ENCODE data around the gene B4GALT1.
A peak's percentile ranks its signal among the peaks of the same experiment; 100 is the strongest.
"Not testable (repeated sequence)": the region's sequence is repeated elsewhere in the genome, so short reads cannot be mapped to it uniquely, and the experiment has no call there.

Gene B4GALT1

DNA sequence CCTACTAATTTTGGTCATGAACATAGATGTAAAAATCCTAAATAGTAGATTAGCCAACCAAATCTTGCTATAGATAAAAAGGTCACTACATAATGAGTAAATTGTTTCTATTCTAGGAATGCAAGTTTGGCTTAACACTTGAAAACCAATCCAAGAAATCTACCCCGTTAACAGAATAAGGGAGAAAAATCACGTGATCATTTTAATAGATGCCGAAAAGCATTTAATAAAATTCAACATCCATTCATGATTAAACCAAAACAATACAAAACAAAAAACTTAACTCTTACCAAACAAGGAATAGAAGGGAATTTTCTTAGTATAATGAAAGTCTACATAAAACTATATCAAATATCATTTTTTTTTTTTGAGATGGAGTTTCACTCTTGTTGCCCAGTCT is 69.9 kb downstream of the B4GALT1 start:
- DNase-seq: no peak

DNA sequence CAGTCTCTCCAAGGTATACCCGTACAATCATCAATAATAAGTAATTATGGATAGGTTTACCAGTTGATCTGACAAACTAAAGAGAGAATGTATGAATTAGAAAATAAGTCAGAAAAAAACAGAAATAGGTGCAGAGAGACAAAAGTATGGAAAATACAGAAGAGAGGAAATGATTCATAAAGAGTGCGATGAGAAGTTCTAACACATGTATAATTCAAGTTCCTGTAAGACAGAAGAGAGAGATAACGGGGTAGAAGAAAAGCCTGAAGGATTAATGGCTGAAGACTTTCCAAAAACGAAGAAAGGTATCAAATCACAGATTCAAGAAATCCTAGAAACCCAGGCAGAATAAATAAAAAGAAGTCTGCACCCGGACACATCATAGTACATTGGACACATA is 74.5 kb downstream of the B4GALT1 start:
- no peak for DNase-seq

DNA sequence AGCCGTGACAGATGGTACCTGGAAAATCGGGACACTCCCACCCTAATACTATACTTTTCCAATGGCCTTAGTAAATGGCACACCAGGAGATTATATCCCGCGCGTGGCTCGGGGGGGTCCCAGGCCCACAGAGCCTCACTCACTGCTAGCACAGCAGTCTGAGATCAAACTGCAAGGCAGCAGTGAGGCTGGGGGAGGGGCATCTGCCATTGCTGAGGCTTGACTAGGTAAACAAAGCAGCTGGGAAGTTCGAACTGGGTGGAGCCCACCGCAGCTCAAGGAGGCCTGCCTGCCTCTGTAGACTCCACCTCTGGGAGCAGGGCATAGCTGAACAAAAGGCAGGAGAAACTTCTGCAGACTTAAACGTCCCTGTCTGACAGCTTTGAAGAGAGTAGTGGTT is 81.5 kb downstream of the B4GALT1 start:
- DNase-seq: not testable (repeated sequence)

DNA sequence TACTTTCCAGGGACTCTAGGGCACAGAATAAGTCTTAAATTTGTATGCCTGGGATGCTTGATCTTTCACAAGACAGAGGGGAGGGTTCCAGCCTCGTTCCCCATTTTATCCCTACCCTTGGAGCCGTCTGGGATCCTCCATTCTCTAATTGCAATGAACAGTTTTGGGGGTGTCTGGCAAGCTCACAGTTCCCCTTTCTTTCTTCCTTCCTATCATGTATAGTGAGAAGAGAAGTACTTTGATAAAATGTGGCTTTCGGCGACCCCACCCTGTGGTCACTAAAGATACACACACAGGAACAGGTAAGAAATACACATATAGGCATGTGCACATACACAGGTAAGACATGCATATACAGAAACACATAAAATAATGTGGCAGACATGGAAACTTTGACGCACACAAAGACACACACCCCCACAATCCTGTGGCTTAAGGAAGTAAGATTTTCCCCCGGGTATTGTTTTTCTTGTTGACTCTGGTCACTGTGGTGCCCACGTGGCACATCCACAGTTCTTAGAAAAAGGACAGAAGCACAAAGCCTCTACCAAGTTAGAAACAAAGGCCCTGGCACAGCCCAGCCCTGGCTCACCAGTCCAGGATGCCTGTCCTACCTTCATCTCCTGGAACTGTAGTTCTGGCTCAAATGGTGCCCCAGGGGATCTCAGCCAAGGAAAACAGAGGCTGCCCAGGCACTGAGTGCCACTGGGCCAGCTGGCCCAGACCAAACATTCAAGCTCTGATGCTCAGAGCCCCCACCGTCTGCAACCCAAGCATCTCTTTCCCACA is 84.4 kb downstream of the B4GALT1 start:
- DNase-seq: no peak

DNA sequence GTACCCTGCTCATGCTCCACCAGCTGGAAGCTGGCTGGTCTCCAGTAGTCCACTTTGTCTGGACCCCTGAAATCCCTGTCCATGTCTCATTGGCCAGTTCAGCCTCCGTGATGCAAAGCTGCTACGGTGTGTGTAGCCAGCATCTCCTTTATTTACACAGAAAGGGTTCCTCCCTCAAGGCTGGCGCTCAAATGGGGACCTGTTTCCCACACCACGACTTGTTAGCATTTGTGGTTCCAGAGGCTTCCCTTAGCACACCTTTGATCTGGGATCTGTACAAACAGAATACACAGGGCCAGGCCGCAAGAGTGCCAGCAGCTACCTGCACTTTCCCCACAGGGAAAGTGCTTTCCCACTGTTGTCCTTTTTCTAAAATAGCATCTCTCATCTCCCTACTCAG is 85.0 kb downstream of the B4GALT1 start:
- no peak for DNase-seq

DNA sequence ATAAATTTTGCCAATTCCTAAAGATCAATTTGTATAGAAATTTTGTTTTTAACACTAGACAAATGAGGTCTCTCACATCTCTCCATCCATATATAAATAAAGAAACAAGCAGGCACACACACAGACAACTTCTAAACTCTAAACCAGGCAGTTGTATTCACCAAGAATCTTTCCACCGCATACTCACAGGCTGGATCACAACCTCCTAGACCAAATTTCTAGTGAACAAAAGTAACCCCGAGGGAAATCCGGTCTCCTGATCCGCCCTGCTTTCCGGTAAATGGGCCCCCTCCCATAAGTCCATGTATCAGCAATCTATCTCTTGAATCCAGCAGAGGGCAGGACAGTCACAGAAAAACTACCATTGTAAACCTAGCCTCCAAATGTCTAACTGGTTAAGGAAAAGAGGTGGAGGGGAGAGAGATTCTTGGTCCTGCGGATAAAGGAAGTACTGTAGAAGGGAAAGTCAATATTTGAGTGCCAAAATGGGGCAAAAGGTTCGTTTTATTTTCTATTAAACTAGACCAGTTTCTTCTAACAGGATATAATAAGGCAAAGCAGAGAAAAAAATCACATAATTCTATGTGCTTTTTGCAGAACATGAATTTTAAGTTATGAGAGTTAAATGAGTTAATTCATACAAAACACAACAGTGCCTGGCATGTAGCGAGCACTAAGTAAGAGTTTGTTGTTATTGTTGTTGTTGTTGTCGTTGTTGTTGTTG is 85.8 kb downstream of the B4GALT1 start:
- DNase-seq: no peak

DNA sequence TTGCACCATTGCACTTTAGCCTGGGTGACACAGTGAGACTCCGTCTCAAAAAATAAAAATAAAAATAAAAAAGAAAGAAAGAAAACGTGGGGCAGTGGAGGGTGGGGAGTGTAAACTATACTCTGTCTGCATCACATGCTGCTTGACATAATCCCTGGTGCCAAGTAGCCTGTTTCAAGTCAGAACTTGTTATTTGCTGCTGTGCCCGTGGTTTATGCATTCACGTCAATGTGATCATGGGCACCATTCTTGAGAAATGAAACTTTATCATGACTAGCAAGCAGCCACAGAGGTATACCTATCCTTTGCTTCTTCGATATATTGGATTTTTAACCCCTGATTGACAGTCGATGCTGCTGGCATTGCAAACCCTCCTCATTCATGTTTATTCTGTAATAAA is 86.6 kb downstream of the B4GALT1 start:
- no peak for DNase-seq

DNA sequence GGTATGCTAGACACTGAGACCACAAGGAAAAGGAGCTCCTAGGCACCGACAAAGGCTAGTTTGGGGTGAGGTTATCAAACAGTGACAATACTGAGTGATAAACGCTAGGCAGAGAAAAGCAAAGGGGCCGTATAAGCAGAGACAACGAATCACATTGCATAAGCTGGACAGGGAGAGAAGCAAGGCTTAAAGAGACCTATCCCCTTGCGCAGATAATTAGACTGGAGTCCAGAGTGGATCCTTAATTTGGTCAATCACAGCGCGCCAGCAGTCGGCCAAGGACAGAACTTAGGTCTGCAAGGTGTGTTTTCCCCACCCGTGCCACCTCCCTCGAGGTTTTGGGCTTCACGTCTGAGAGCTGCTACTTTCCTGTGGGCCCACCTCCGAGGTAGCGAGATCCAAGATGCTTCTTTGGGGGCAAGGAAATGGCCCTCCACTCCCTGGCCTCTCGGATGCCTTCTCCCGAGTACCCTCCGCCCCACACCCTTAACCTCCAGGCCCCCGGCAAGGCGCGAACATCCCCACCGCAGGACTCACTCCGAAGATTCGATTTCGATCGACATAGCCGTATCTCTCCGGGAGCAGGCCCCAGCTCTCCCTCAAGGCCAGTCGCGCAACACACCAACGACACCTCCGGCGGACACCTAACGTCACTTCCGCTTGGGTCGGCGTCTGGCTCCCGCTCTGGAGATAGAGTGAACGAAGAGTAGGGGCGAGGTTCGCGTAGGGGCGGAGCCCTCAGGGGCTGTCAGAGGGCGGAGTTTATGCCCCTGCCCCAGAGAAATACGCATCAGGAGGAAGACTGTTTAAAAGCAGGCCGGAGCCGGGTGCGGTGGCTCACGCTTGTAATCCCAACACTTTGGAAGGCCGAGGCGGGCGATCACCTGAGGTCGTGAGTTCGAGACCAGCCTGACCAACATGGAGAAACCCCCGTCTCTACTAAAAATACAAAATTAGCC is 90.8 kb downstream of the B4GALT1 start, which contains the start of gene SMU1:
Gene SMU1 (minus strand): TSS at position 629 of the 959 bp plus-strand sequence. CDS start 66 bp downstream, at position 563.
- peak; percentile 61 for DNase-seq

DNA sequence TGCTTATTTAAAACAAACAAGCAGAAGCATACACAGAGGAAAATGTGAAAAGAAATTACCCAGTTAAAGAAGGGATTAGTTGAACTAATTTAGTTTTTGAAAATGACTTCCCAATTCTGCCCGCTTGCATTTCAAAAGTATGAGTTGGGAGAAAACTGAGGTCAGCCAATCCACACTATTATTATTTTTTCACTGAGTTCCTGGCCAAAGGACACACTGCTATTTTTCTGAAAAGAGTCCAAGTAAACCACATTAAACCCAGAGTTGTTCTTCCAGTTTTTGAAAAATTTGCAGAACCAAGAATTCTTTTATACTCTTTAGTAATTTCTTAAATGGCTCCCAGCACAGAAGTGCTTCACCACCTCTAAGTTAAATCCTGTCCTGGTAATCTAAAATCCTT is 98.1 kb downstream of the B4GALT1 start:
- no peak for DNase-seq

DNA sequence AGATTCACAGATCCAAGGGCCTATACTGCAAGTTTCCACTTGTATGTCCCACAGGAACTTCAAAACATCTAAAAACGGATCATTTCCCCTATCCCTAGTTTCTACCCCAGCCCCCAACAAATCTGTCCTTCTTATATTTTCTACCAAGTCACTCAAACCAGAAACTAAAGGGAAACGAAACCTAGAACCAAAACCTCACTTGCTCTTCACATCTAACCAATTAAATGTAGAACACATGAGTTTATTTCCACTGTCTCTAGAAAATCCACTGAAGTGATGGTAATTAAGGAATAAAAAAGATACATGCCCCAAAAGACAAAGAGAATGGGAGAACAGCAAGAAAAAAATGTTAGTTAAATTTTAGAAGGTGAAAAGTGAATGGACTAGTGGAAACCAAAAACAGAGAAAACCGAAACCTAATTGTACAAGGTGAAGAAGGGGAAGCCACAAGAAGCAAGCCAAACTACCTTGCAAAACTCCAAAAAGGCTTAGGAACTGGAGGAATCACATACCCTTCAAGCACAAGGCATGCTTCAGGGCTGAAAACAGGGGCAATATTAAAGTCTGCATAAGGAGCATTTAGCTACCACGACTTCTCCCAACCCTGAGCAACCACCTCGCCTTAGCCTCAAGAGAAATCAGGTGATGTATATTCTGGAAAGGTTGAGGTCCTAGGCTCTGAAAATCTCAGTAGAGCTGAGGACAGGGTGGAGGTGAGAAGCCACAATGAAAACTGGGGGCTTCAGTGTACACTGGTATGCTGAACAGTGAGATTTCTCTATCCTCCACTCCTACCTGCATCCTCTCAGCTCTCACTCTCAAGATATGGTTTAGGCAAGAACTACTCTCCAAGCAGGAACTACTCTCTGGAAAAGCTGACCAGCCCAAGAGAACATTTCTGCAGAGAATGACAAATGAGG is 101.7 kb downstream of the B4GALT1 start:
- no peak for DNase-seq
